HG02870 (cell line): ENCODE data around the gene PLA2G12B.
"Not testable (repeated sequence)": the region's sequence is repeated elsewhere in the genome, so short reads cannot be mapped to it uniquely, and the experiment has no call there.

ENCODE experiments used
- ATAC-seq: cut with Tn5 transposase; IDR thresholded peaks from one replicate; pipeline ENCODE4 v1.9.1; 2021; ENCODE audit warnings: mild to moderate bottlenecking, moderate library complexity; ENCODE audit not compliant: unreplicated experiment

PLA2G12B gene

GRCh38 chr10:72943498-72944234 lies 10.9 kb downstream of the PLA2G12B start:
- ATAC-seq: no peak

DNA sequence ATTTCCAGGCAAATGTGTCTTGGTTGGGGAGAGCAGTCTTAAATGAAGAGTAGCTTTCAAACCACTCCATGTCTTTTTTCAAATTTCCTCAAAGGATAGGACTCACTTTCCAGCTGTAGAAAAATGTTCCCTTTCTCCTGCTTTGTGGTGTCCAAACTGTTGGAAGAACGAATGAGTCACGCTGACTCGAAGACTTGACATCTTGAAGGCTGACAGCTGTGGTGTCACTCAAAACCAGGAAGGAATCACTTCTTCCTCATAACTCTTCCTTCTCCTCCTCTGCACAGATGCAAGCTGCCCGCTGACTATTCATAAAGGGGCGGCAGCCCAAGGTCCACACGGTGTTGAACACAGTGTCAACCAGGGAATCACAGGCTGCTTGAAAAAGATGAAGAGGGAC lies 19.2 kb downstream of the PLA2G12B start:
- no peak for ATAC-seq

GRCh38 chr10:72932259-72933015 lies 22.2 kb downstream of the PLA2G12B start:
- ATAC-seq: no peak

DNA sequence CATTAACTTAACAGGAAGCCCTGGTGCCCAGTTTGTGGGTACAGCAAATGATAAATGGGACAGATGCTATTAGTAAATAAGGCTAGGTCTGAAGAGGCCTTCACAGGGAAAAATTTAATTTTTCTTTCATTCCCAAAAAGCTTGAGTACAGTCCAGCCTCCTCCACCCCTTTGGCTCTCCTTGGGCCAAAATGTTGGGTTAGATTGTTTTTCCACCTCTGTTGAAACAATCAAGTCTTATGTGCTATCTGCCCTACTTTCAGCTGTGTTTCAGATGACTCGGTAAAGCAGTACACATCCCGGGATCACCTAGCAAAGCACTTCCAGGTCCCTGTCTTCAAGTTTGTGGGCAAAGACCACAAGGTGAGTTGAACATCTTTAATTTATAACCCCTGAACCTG lies 24.3 kb downstream of the PLA2G12B start:
- no peak for ATAC-seq

GRCh38 chr10:72928798-72929197 lies 25.8 kb downstream of the PLA2G12B start:
- no peak for ATAC-seq

GRCh38 chr10:72927485-72927884 lies 27.1 kb downstream of the PLA2G12B start:
- ATAC-seq: no peak

- ATAC-seq: no peak
Measured at GRCh38 chr10:72925951-72926465, 28.6 kb downstream of the PLA2G12B start.

- ATAC-seq: no peak
Measured at GRCh38 chr10:72924351-72924750, 30.3 kb downstream of the PLA2G12B start.

GRCh38 chr10:72921147-72921683 lies 33.4 kb downstream of the PLA2G12B start:
- not testable (repeated sequence) for ATAC-seq

DNA sequence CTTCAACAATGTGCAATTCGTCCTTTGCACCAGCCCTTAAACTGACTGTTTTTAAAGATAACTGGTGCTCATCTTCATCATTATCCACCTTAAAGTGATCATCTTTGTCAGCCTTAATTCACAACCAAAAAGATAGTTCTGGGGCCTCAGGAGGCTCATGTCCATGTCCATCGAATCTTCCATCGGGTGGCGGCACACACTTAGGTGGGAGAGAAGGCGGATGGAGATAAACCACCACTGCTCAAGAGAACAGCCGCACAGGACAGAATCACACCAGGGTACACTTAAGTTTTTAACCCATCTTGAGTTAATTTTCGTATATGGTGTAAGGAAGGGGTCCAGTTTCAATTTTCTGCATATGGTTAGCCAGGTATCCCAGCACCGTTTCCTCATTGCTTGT lies 36.3 kb downstream of the PLA2G12B start:
- ATAC-seq: no peak

- not testable (repeated sequence) for ATAC-seq
Measured at GRCh38 chr10:72917803-72918332, 36.7 kb downstream of the PLA2G12B start.

DNA sequence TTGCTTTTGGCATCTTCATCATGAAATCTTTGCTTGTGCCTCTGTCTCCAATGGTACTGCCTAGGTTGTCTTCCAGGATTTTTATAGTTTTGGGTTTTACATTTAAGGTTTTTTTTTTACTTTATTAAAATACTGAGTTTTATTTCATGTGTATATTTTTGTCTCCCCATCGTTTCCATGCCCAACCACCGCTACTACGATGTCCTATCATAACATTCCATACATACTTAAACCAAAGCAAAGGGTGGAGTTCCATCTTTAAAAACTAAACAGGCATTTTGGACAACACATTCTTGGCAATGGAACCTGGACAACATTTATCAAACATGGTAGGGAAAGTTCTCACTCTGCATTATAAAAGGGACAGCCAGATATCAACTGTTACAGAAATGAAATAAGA lies 37.4 kb downstream of the PLA2G12B start:
- ATAC-seq: not testable (repeated sequence)

DNA sequence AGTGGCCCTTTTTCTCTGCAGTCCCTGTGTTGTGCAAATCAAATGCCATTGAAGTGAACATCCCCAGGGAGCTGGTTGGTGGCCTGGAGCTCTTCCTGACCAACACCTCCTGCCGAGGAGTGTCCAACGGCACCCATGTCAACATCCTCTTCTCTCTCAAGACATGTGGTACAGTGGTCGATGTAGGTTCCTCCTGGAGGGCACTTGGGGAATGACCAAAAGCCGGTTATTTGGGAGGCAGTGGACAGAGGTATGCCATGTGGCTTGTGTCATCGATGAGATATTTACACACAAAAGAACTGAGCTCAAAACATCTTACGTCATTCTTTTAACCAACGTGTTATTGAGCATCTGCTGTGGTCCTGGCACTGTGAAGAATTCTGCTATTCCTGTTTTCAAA lies 41.3 kb downstream of the PLA2G12B start:
- no peak for ATAC-seq

DNA sequence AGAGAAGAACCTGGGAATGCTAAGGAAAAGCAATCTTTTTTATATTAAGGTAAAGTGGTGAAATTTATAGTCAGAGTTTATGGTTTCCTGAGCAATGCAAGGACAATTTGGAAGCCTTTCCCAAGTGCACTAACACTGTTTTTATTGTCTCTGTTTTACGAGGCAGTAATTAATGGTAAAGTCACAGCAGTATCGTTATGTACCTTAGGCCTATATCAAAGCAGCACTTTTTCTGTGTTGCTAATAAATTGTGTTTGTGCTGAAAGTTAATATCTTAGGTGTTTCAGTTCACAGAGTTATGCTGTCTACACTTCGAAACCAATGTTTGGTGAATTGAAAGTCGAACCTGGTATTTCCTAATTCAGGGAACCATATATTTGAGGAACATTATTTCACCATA lies 41.9 kb downstream of the PLA2G12B start:
- no peak for ATAC-seq

GRCh38 chr10:72911758-72912157 lies 42.8 kb downstream of the PLA2G12B start:
- no peak for ATAC-seq

DNA sequence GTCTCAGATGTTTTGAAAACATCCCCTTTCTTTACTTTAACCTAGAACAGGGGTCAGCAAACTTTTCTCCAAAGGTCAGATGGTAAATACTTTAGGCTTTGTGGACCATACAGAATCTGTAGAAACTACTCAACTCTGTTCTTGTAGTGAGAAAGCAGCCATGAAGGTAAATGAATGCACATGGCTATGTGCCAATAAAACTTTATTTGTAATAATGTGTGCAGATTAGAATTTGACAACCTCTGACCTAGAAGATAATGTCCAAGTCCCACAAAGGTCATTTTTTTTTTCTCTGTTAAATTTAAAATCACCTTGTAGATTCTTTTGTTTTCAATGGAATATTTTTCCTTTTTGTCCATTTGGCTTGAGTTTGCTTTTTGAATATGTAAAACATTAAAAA lies 43.9 kb downstream of the PLA2G12B start:
- no peak for ATAC-seq

- no peak for ATAC-seq
Measured at GRCh38 chr10:72906446-72906845, 48.2 kb downstream of the PLA2G12B start.

DNA sequence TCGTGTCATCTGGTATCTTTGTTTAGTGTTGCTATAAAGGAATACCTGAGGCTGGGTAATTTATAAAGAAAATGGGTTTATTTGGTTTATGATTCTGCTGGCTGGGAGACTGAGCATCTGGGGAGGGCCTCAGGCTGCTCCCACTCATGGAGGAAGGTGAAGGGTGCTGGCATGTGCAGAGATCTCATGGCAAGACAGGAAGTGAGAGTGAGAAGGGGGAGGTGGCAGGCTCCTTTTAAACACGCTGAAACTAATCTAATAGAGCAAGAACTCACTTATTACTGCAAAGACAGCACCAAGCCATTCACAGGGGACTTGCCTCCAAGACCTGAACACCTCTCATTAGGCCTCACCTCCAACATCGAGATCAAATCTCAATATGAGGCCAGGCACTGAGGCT lies 49.8 kb downstream of the PLA2G12B start:
- ATAC-seq: no peak

GRCh38 chr10:72903941-72904446 lies 50.6 kb downstream of the PLA2G12B start:
- ATAC-seq: not testable (repeated sequence)

- ATAC-seq: no peak
Measured at GRCh38 chr10:72899545-72899944, 55.1 kb downstream of the PLA2G12B start.

- ATAC-seq: no peak
Measured at GRCh38 chr10:72898616-72899015, 56.0 kb downstream of the PLA2G12B start.
